ENCODE results near the gene MOGAT2. TPM values are rescaled to one million over a fixed set of nuclear protein-coding genes. Genes with fewer than 3 reads are reported as not detected.
"Not testable (repeated sequence)": the region's sequence is repeated elsewhere in the genome, so short reads cannot be mapped to it uniquely, and the experiment has no call there.

MOGAT2 gene
- total RNA-seq, 2 donors from 2014 or later, result 0.26 to 0.38 TPM

DNA sequence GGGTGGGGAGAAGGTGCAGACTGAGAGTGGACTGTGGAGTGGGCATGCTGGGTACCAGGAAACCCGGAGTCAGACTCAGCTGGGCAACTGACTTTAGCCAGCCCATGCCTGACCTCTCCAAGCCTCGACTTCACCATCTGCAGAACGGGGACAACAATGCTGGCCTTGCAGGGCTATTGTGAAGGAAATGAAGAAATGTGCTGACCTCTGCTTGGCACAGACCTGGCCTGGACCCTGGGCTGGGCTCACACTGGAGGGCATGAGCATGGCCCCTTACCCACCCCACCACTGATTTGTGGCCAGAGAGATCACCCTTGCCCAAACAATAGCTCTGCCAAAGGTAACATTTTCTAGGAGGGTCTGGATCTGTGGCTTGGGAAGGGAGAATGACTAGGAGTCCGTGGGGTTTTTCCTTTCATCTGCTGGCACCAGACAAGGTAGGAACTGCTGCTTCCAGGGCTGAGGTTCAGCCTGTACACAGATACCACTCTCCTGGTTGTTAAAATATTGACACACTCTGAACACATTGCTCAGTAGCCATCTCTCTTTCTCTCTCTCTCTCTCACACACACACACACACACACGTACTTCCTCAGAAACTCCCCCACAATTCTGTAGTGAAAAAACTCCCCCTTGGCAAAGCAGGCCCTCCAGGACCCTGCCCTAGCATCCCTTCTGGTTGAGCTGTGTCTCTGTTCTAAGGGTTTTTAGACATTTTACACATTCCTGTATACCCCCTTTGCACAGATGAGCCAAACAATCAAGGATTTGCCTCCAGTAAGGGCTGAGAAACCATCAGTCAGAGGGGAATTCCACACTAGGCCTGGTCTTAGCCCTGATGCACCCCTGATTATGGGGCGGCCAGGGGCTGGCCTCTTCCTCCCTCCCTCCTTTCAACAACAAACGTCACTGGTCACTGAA is 1.0 kb downstream of the MOGAT2 start:
- intact Hi-C loops (cut with DNase I), result no loop called here
- no peak for ATAC-seq
- DNase-seq, result no peak

DNA sequence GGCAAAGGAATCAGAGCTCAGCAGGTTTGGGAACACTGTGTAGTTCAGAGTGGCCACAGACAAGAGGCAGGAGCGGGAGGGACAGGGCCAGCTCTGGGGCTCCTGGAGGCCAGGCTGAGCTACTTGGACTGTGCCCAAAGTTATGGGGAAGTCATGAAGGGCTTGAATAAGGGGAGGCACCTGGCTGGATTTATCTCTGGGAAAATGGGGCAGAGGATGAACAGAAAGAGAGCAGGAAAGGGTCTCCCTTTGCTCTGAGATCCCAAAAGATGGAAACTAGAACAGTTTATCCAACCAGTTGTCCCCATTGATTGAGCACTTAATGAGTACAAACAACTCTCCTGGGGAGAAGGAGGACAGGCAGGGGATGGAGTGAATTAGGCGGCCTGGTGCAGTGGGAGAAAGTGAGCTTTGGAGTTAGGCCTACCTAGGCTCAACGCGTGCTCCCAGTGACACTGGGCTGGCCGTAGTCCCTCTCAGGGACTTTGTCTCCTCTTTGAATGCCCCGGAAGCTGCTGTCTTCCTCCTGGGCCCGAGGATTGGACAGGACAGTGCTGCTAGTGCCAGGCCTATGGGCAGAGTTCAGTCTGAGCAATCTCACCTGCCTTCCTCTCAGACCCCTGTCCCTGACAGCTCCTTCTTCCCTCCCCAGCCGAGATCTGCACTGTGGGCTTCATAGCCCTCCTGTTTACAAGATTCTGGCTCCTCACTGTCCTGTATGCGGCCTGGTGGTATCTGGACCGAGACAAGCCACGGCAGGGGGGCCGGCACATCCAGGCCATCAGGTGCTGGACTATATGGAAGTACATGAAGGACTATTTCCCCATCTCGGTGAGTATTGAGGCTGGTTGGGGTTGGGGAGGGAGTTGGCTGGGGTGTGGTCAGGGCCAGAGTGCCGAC is 2.0 kb downstream of the MOGAT2 start:
- intact Hi-C loops (cut with DNase I), result no loop called here
- DNase-seq, result no peak

DNA sequence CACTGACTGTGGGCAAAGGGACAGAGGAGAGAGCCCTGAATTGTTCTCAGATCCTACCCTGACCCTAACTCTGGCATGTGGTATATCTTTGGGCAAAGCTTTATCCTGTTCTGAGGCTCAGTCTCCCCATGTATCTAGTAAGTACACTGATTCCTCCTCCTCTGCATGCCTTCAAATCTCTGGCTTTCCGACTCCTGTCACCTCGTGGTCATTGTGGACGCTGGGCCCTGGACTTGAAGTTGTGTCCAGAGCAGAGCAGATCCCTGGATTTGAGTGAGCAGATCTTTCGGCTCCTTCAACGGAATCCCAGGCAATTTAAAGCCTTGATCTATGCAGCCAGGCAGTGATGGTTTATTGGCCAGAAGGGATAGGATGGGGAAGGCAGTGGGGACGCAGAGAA is 3.0 kb downstream of the MOGAT2 start:
- DNase-seq, result no peak
- no peak for ATAC-seq
- intact Hi-C loops (cut with DNase I), result no loop called here

More for the DNA sequence above, 2.0 kb downstream of the MOGAT2 start:
- no peak for ATAC-seq

DNA sequence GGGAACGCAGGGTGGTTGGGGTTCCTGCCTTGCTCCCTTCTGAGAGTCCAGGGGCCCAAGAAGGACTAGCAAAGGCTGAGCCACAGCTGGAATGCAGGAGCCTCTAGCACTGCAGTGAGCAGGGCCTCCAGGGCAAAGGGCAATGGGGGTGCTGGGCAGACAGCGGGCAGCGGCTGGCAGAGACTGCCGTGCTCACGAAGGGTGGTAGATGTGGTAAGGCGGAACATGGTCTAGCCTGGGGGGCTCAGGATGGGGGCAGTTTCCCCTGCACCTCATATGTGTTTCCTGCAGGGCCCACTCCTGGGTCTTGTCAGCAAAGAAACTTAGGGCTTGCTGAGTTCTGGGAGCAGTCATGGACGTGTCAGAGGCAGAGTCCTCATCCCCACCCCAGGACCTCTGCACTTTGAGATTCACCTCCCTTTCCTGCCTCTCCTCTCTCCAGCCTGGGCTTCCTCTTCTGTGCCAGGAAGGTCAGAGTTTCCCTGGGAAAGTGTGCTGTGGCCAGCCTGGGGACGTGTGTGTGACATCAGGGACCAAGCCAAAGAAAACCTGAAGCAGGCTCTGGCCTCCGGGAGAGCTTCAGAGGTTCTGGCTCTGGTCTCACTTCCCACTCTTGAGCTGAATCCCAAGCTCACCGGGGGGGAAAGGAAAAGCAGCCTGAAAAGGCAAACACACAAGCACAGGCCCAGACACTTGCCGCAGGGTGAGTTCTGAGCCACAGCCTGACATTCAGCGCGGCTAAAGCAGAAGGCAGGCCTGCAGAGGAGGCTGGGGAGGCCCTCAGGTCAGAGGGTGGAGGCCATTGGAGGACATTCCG is 4.4 kb downstream of the MOGAT2 start:
- intact Hi-C loops (cut with DNase I), result no loop called here
- ATAC-seq, result peak in 1 of 2 donors; percentile 36
- peak; percentile 39 for DNase-seq

DNA sequence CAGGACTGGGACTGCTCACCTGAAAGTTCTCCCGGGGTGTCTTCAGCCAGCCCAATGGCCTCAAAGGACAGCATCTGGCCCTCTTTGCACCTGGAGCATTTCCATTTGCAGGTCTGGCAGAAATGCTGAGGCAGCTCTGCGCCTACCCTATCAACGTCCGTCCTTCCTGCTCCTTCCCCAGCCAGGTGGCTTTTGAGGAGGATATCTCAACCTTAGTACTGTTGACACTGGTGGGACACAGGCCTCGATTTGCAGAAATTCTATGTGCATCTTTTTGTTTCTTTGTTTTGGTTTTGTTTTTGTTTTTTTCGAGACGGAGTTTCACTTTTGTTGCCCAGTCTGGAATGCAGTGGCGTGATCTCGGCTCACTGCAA is 5.0 kb downstream of the MOGAT2 start:
- intact Hi-C loops (cut with DNase I), result no loop called here
- ATAC-seq (no peak), DNase-seq (no peak)

DNA sequence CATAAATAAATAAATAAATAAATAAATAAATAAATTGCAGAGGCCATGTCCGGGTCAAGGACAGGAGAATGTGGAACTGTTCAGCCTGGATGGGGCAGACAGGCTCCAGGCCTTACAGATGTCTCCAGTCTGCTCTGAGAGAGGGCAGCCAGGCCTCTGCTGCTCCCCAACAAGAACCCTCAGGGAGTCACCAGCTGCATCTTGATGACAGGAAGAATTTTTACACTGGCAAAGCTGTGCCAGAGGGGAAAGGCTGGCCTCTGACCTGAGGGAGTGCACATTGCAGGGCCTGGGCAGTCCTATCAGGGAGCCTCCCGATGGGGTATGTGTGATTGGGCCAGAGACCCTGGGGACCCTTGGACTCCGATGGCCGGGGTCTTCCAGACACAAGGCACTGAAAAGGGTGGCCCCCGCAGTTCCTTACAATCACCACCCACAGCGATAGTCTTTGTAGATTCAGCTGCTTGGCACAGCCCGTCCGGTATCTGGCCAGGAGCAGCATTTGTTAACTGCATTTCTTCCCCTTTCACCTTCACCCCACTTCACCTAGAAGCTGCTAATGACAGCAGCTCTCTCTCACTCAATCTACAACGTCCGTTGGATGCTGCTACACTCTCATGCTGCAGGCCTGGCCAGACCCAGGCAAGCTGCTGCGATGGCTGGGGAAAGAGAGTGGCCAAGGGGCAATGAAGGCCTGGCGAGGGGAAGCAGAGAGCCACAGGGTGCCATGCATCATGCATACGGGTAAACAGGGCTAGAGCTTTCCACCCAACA is 8.1 kb downstream of the MOGAT2 start:
- ATAC-seq (peak in 1 of 2 donors; percentile 64), DNase-seq (no peak)
- intact Hi-C loops (cut with DNase I), result no loop called here

DNA sequence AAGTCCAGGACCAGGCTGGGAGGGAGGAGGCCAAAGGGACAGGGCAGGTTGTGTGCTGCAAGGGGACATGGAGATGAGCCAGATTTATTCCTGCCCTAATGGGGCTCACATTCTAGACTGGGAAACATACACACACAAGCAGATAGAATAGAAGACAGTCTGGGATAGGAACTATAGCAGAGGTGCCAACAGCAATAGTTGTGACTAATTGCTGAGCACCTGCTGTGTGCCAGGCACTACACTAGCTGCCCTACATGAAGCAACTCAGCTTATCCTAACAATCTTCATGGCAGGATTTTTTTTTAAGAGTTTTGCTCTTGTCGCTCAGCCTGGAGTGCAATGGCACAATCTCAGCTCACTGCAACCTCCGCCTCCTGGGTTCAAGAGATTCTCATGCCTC is 11.4 kb downstream of the MOGAT2 start:
- no peak for DNase-seq
- intact Hi-C loops (cut with DNase I), result no loop called here
- ATAC-seq, result no peak

DNA sequence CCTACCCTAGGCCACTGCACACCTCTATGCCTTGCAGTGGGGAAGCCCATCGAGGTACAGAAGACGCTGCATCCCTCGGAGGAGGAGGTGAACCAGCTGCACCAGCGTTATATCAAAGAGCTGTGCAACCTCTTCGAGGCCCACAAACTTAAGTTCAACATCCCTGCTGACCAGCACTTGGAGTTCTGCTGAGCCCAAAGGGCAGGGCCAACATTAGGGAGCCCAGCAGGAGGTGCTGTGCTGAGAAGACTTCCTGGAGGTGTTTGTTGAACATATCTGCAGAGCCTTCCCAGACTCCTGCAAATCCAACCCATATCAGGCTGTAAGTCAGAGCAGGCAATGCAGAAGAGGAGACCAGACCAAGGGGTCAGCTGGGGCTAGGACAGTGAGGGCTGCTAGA is 13.5 kb downstream of the MOGAT2 start:
- no peak for DNase-seq
- no peak for ATAC-seq
- intact Hi-C loops (cut with DNase I), result no loop called here

DNA sequence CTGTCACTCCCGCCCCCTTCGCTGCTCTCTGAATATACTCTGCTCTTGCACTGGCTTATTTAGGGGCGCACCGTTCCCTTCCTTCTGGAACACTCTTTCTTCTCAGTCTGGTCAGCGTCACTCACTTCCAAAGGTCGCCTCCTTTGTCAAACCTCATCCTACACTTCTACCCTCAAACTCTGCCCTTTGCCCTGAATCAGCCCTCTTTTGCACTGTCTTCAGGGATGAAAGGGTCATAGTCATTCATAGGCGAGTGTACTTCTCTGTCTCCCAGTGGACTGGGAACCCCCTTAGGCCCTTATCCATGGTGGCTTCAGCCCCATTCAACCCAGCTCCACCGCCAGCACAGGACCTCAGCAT is 15.4 kb downstream of the MOGAT2 start:
- ATAC-seq, result no peak
- intact Hi-C loops (cut with DNase I), result no loop called here
- DNase-seq, result no peak

DNA sequence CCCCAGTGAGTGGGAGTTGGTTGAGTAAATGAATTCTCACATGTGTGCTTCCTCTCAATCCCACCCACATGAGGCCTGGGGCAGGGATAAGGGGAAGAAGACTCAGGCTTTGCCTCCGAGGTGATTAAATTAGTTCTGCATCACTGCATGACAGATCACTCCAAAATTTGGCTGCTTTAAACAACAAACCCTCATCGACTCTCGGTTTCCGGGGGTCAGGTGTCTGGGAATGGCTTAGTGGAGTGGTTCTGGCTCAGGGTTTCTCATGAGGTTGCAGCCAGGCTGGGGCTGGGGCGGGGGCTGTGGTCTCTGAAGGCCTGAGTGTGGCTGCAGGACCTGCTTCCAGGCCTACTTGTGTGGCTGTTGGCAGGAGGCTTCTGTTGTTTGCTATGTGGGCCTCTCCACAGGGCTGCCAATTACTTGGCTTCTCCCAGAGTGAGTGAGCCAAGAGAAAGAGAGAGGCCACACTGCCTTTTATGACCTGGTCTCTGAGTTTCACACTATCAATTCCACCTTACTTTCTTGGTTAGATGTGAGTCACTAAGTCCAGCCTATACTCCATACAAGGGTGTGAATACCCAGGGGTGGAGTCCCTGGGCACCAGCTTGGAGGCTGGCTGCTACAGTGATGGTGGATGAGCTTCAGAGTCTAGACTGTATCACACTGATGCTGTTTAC is 15.9 kb downstream of the MOGAT2 start:
- ATAC-seq (peak; percentile 60 to 80), DNase-seq (no peak)
- intact Hi-C loops (cut with DNase I), result no loop called here

DNA sequence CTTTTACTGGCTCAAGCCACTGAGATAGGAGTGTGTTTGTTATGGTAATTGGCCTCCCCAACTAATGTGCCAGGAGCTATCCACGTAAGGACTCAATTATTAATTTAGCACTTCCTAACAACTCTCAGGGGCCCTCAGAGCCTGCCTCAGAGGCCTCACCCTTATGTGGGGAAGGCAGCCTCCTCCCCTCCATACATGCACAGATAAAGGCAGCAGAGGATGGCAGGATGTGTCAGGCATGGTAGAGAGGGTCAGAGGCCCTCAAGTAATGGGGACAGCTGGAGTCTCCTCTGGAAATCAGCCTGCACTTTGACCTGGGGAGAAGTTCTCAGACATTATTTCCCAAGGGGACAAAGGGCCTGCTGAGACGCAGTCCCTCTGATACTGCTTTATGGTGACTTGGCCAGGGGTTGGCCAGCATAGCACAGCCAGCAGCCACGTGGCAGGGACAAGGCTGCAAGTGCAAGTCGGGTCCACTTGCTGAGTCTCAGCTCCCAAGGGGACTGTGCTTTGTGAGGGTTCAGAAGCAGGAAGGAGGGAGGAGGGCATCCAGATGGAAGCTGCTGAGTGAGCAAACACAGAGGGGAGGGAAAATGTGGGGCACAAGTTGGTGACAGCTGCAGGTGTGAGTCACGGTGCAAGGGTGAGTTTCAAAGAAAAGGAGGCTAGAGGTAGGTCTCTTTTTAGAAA is 17.0 kb downstream of the MOGAT2 start:
- ATAC-seq (peak in 1 of 2 donors; percentile 68), DNase-seq (no peak)
- intact Hi-C loops (cut with DNase I), result no loop called here

DNA sequence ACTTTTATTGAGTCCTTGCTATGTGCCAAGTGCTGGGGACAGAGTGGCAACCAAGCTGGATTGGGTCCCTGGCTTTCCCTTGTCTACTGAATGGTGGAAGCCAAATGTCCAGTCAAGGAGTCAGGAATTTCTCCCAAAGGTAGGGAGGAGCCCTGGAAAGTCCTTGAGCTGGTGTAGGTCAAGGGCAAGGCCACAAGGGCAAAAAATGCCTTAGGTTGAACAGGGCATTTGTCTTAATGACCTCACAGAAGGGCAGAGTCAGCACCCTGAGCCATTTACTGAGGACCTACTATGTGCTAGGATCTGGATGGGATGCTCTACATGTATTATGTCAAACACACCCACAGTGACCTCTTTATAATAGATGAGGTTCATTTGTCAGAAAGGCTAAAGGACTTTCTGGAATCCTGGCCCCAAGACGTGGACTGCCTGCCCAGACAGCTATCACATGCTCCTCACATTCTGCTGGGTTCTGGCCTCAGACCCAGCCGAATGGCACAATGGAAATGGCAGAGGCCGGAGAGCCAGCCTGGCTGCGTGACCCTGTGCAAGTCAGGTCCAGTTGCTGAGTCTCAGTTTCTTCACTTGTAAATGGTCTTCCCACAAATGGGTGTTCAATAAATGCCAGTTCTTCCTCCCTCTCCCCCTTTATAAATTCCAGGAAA is 17.7 kb downstream of the MOGAT2 start:
- ATAC-seq (peak in 1 of 2 donors; percentile 65), DNase-seq (no peak)
- intact Hi-C loops (cut with DNase I), result no loop called here

DNA sequence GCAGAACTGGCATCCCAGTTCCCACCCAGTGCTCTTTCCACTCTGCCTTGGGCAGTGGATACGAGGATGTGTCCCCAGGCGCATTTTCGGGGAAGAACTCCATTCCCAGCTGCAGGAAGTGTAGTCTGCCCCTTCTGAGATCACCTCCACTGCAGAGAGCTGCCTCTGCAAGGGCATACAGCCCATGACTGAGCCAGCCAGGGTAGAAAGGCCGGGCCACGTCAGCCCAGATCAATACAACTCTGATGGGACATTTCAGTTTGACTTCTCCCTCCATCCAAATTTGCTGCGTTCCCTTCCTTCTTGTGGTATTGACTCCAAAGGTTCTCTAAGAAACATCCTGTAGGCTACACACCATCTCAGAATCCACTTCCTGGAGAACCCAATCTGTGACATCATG is 19.7 kb downstream of the MOGAT2 start:
- no peak for ATAC-seq
- intact Hi-C loops (cut with DNase I), result no loop called here
- DNase-seq, result no peak

DNA sequence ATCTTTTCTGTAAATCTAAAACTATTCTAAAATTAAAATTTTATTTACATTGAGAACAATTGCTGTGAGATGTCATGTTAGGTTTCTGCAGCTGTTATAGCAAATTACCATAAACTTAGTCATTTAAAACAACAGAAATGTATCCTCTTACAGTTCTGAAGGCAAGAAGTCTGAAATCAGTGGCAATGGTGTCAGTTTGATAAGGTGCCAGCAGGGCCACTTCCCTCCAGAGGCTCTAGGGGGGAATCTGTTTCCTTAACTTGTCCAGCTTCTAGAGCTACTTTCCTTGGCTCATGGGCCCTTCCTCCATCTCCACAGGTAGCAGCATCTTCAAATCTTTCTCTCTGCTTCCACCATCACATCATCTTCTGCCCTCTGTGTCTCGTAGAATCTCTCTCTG is 23.0 kb downstream of the MOGAT2 start:
- DNase-seq (no peak), ATAC-seq (no peak)
- intact Hi-C loops (cut with DNase I), result no loop called here

DNA sequence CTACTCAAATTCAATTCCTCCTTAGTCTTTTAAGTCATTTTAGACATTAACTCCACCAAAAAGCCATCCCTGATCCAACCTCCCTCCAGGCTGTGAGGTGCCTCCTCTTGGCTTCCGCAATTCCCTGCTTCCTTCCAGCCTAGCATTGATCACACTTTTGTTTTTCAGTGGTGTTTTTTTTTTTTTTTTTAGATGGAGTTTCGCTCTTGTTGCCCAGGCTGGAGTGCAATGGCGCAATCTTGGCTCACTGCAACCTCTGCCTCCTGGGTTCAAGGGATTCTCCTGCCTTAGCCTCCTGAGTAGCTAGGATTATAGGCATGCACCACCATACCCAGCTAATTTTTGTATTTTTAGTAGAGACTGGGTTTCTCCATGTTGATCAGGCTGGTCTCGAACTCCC is 25.5 kb downstream of the MOGAT2 start:
- ATAC-seq; DNase-seq; intact Hi-C loops (cut with DNase I): not testable (repeated sequence)

DNA sequence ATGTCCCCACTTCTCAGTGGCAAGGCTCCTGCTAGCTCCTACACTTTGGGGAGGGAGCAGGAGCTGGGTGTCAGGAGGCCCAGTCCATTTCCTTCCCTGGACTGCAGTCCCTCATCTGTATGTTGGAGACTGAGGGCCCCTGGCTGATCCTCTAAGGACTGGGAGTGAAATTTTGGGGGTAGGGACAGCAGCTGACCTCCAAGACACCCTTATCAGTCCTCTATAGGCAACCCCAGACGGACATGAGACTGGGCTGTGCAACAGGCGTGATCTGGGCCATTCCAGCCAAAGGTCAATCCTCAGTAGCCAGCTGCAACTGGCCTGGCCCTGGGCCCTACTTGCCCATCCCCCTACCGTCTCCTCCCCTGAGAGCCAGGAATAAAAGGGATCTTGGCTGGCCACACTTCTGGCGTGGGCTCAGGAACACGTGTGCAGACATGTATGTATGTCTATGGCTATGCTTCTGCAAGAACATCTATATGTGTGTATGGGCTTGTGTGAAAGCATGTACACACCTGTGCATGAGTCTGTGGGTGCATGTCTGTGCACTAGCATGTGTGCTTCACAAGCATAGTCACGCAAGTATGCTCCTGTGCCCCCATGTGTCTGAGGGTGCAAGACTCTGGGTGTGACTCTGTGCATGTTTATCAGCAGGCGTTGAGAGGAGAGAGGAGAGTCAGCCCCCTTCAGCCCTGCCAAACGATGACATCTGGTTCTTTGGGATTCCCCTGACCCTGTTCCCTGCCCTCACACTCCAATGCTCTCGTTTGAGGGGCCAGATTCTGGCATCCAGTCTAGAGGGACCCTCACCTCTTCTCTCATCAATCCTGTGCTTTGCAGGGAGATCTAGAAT is 26.3 kb downstream of the MOGAT2 start:
- DNase-seq (no peak), ATAC-seq (peak; percentile 49 to 79)
- intact Hi-C loops (cut with DNase I), result no loop called here

Measured in left cardiac atrium (tissue), 4 donors.